Tibial nerve (tissue), 3 donors: ENCODE measurements around the gene SETD7.

Source experiments
- POLR2A ChIP-seq, 2 donors: fragments of 450-650 bp; IDR thresholded peaks; one replicate each; pipeline ENCODE4 v1.6.1; 2017; ENCODE audit warnings: antibody characterized with exemption in 2 of 2, mild to moderate bottlenecking in 2 of 2, moderate library complexity in 2 of 2
- TF ChIP-seq, protein P1 (sequence below), 5 experiments: fragments of 200-600 bp in 3 of 5; fragments of 450-650 bp in 2 of 5; sonication (generic) in 3 of 5; IDR thresholded peaks; one replicate each; pipeline ENCODE4 v1.5.1; 2016 to 2019; ENCODE audit warnings: antibody characterized with exemption in 5 of 5, mild to moderate bottlenecking in 3 of 5, moderate library complexity in 2 of 5

GRCh38 chr4:139489638-139490037 is 66.4 kb downstream of the SETD7 start:
- TF ChIP-seq, protein P1, sequence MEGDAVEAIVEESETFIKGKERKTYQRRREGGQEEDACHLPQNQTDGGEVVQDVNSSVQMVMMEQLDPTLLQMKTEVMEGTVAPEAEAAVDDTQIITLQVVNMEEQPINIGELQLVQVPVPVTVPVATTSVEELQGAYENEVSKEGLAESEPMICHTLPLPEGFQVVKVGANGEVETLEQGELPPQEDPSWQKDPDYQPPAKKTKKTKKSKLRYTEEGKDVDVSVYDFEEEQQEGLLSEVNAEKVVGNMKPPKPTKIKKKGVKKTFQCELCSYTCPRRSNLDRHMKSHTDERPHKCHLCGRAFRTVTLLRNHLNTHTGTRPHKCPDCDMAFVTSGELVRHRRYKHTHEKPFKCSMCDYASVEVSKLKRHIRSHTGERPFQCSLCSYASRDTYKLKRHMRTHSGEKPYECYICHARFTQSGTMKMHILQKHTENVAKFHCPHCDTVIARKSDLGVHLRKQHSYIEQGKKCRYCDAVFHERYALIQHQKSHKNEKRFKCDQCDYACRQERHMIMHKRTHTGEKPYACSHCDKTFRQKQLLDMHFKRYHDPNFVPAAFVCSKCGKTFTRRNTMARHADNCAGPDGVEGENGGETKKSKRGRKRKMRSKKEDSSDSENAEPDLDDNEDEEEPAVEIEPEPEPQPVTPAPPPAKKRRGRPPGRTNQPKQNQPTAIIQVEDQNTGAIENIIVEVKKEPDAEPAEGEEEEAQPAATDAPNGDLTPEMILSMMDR (IDR thresholded peaks at IDR 0.05) = no peak
- no peak for TF ChIP-seq POLR2A (IDR thresholded peaks at IDR 0.05)
